Measurements from ENCODE around the gene CHDH.

The CHDH gene

DNA sequence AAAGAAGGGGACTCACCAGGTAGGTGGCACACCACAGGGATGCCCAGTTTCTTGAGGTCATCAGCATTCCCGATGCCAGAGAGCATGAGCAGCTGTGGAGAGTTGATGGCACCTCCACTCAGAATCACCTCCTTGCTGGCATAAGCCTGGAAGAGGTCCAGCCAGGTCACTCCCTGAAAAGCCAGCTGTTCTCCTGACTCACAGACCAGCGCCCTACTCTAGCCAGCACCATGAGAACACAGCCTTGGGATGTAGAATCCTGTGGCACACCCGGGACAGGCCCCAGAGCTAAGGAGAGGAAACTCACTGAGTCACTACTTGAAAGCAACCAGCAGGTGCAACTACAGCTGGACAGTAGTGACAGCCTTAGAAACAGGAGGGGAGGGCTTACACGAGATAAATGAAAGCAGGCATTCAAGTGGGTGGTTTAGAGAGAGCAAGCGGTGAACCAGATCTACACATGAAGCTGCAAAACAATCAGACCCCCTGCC, 24.5 kb downstream of the CHDH start:
- no peaks in the 10 kb centered on the region for H3K9me3 ChIP-seq
- H3K36me3 ChIP-seq: peaks cover 11% of the 10 kb centered on the region
- peaks cover 13% of the 10 kb centered on the region for H3K27me3 ChIP-seq
- H3K27ac ChIP-seq: no peak overlapping the region
- no peaks in the 10 kb centered on the region for H3K4me1 ChIP-seq (ENCODE audit: control insufficient read depth in 1 of 2, insufficient read depth in 1 of 2, low read depth in 1 of 2, low read length in 1 of 2)
- TF ChIP-seq, protein P1, sequence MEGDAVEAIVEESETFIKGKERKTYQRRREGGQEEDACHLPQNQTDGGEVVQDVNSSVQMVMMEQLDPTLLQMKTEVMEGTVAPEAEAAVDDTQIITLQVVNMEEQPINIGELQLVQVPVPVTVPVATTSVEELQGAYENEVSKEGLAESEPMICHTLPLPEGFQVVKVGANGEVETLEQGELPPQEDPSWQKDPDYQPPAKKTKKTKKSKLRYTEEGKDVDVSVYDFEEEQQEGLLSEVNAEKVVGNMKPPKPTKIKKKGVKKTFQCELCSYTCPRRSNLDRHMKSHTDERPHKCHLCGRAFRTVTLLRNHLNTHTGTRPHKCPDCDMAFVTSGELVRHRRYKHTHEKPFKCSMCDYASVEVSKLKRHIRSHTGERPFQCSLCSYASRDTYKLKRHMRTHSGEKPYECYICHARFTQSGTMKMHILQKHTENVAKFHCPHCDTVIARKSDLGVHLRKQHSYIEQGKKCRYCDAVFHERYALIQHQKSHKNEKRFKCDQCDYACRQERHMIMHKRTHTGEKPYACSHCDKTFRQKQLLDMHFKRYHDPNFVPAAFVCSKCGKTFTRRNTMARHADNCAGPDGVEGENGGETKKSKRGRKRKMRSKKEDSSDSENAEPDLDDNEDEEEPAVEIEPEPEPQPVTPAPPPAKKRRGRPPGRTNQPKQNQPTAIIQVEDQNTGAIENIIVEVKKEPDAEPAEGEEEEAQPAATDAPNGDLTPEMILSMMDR (IDR thresholded peaks at IDR 0.05): no peak
- H3K4me3 ChIP-seq (ENCODE audit: low read depth in 1 of 2, low read length in 1 of 2): no peak overlapping the region

DNA sequence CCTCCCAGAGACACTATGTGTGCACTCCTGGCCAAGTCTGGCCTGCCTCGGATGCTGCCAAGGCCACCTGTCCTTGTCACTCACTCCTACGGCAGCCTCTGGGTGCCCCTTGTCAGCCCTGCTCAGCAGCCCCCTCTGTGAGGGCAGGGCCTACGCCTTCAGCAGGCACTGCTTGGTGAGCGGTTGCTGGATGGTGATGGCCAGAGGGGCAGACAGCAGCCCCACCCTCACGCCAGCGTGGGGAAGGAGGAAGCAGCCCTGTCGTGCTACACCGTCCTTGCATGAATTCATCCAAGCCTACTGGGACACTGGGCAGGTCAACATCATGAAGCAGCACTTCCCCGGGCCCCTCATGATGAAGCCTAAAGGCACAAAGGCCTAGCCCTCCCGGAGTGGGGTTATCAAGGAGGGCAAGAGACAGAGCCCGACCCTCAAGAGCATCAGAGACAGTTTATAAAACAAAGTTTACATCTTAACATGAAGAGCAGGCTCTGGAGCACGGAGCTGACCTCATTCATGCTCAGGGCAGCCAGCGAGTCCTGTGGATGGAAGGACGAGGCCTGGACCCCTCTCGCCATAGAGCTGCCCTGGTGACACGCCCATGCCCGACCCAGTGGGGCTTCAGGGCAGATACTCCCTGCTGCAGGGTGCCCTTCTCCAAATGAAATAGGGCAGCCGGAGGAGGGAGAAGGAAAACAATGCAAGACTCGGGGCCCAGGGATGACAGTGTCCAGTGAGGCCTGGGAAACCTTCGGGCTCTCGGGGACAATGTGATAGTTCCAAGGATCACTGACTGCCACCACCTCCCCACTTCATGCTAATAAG, 25.3 kb downstream of the CHDH start:
- Histone ChIP-seq H3K4me3 (ENCODE audit: low read depth in 1 of 2, low read length in 1 of 2) (no peak overlapping the region), H3K36me3 (peaks cover 11% of the 10 kb centered on the region), H3K27ac (no peak overlapping the region), H3K9me3 (no peaks in the 10 kb centered on the region), H3K27me3 (peaks cover 13% of the 10 kb centered on the region), H3K4me1 (ENCODE audit: control insufficient read depth in 1 of 2, insufficient read depth in 1 of 2, low read depth in 1 of 2, low read length in 1 of 2) (no peaks in the 10 kb centered on the region)
- TF ChIP-seq, protein P1 (IDR thresholded peaks at IDR 0.05): no peak

DNA sequence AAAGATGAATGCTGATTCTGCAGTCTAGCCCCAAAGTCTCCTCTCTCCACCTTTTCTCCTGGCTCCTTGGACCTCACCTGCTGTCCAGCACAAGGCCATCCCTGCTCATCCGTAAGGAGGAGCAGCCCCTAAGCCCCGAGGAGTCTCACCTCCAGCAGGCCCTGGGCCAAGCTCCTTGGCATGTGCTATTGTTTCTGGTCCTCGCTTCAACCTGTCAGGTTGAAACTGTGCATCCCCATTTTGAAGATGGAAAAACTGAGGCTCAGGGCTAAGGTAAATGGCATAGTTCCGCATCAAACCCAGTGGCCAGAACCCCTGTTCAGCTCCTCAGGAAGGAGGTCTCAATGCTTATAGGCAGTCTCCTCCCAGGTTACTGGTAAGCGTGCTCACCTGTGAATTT, 26.1 kb downstream of the CHDH start:
- Histone ChIP-seq H3K36me3 (peaks cover 11% of the 10 kb centered on the region), H3K4me1 (ENCODE audit: control insufficient read depth in 1 of 2, insufficient read depth in 1 of 2, low read depth in 1 of 2, low read length in 1 of 2) (no peaks in the 10 kb centered on the region), H3K27ac (no peak overlapping the region), H3K27me3 (peaks cover 13% of the 10 kb centered on the region), H3K9me3 (no peaks in the 10 kb centered on the region), H3K4me3 (ENCODE audit: low read depth in 1 of 2, low read length in 1 of 2) (no peak overlapping the region)
- TF ChIP-seq, protein P1 (IDR thresholded peaks at IDR 0.05): no peak

DNA sequence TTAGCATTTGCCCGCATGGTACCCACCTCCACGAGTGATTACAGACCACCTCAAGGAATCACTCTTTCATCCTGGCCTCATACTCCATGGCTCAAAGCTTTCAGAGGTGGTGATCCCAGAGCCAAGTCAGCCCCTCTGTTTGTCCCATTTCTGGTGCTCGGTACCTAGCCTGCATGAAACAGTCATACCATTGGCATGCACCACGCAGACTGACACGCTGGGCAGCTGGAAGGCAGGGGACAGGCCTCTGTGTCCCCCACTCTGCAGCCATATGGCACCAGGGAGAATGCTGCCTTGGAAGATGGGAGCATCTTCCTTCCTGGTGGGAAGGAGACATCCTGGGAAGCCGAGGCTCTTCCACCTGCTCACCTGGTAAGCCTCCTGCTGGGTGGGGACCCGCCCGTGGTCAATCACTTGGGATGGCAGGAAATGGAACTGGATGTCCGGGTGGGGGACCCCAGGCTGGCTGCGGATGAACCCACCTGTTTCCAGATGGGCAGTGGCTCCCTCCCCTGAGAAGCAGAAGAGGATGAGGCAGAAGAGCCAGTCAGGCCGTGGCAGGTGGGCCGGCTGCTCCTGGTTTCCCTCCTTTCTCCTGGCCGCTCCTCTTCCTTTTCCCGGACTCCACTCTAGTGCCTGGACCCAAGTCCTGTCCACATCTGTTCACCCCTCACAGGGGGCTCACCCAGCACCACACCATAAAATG, 26.9 kb downstream of the CHDH start:
- Histone ChIP-seq H3K36me3 (peaks cover 11% of the 10 kb centered on the region), H3K4me3 (ENCODE audit: low read depth in 1 of 2, low read length in 1 of 2) (no peak overlapping the region), H3K9me3 (no peaks in the 10 kb centered on the region), H3K27ac (no peak overlapping the region), H3K27me3 (peaks cover 13% of the 10 kb centered on the region), H3K4me1 (ENCODE audit: control insufficient read depth in 1 of 2, insufficient read depth in 1 of 2, low read depth in 1 of 2, low read length in 1 of 2) (no peaks in the 10 kb centered on the region)
- TF ChIP-seq, protein P1 (IDR thresholded peaks at IDR 0.05): no peak

DNA sequence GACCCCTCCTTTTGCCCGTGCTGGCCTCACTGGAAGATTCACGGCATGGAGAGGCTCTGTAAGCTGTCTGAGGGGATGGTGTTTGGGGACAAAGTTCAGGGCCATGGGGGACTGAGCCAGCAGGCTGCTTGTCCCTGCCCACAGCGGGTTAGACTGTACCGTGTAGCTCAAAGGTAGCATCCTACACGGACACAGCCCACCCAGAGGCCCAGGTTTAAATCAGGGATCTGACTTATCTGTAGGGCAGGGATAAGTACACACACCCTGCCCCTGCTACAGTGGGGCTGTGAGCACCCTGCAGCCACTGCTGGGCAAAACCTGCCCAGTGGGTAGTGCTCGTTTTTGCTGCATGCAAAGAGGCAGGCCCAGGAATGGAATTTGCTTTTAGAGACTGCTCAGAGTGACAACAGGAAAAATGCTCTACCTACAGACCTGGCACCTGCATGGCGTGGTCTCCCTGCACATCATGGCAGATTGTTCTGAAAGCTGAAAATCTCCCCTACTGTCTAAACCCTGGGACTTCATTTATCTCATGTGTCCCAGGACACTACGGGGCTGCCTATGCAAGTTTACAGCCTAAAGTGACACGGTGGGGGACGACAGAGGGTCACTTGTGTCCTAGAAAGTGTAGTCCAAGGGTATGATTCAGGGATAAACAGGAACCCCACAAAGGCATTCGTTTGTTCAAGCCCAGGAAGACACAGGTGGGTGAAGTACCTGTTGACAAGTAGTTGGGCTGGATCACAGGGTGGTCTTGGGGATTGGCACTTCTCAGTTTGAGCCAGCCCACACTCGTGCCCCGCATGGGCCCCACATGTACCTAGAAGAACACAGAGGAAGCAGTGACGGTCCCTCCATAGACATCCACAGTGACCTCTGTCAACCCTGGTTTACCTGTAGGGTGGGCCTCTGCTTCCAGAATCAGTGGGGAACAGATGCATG, 27.7 kb downstream of the CHDH start:
- TF ChIP-seq, protein P1 (IDR thresholded peaks at IDR 0.05): no peak
- H3K27ac ChIP-seq: no peak overlapping the region
- peaks cover 11% of the 10 kb centered on the region for H3K36me3 ChIP-seq
- H3K4me1 ChIP-seq (ENCODE audit: control insufficient read depth in 1 of 2, insufficient read depth in 1 of 2, low read depth in 1 of 2, low read length in 1 of 2): no peaks in the 10 kb centered on the region
- H3K27me3 ChIP-seq: peaks cover 13% of the 10 kb centered on the region
- H3K9me3 ChIP-seq: no peaks in the 10 kb centered on the region
- no peak overlapping the region for H3K4me3 ChIP-seq (ENCODE audit: low read depth in 1 of 2, low read length in 1 of 2)

Data from neutrophil (primary cell).